ENCODE results near the gene TXN2. TPM values are rescaled to one million over a fixed set of nuclear protein-coding genes. Genes with fewer than 3 reads are reported as not detected.
"Not testable (repeated sequence)": the region's sequence is repeated elsewhere in the genome, so short reads cannot be mapped to it uniquely, and the experiment has no call there.

Gene TXN2
- total RNA-seq, 1 donor from 2014 or later, result 16.2 TPM

DNA sequence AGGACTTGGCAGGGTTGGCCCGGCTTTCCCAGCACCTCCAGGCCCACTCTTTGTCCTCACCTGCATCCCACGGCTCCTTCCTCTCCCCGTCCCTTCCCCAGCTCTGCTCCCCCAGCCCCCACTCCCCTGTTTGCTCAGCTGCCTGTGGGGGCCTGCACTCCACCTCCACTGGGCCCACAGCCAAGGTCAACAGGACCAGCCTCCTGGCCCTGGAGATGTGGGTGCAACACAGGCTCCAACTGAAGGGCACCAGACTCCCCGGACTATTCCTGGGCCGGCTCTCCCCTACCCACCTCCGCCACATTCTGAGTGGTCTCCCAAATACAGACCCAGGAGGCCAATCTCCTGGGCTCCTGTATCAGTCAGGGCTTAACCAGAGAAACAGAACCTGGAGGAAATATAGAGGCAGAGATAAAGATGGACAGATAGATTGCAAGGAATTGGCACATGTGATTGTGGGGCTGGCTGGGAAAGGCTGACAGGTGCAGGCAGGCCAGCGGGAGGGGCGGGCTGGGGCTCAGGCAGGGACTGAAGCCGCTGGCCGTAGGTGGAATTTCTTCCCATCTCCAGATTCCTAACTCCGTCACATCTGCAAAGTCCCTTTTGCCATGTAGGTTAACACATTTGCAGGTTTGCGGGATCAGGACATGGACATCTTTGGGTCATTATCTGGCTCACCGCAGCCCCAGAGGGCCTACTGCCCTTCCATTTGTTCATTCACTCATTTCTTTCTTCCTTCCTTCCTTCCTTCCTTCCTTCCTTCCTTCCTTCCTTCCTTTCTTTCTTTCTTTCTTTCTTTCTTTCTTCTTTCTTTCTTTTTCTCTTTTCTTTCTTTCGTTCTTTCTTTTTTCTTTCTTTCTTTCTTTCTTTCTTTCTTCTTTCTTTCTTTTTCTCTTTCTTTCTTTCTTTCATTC, 47.9 kb downstream of the TXN2 start:
- no peak overlapping the region for H3K27ac ChIP-seq
- H3K4me1 ChIP-seq, result no peaks in the 10 kb centered on the region
- H3K9me3 ChIP-seq, result no peaks in the 10 kb centered on the region
- H3K4me3 ChIP-seq, result no peak overlapping the region
- intact Hi-C loops (cut with DNase I), result no loop called here
- H3K36me3 ChIP-seq, result no peaks in the 10 kb centered on the region
- DNase-seq (ENCODE audit: low spot score in 2 of 2), result no peak
- no peaks in the 10 kb centered on the region for H3K27me3 ChIP-seq
- TF ChIP-seq, protein P1, sequence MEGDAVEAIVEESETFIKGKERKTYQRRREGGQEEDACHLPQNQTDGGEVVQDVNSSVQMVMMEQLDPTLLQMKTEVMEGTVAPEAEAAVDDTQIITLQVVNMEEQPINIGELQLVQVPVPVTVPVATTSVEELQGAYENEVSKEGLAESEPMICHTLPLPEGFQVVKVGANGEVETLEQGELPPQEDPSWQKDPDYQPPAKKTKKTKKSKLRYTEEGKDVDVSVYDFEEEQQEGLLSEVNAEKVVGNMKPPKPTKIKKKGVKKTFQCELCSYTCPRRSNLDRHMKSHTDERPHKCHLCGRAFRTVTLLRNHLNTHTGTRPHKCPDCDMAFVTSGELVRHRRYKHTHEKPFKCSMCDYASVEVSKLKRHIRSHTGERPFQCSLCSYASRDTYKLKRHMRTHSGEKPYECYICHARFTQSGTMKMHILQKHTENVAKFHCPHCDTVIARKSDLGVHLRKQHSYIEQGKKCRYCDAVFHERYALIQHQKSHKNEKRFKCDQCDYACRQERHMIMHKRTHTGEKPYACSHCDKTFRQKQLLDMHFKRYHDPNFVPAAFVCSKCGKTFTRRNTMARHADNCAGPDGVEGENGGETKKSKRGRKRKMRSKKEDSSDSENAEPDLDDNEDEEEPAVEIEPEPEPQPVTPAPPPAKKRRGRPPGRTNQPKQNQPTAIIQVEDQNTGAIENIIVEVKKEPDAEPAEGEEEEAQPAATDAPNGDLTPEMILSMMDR (IDR thresholded peaks at IDR 0.05), result no peak

GRCh38 chr22:36432592-36433317, 48.7 kb downstream of the TXN2 start:
- TF ChIP-seq, protein P1 (IDR thresholded peaks at IDR 0.05), result no peak
- Histone ChIP-seq H3K27me3 (no peaks in the 10 kb centered on the region), H3K27ac (no peak overlapping the region), H3K36me3 (no peaks in the 10 kb centered on the region), H3K4me3 (no peak overlapping the region), H3K9me3 (no peaks in the 10 kb centered on the region), H3K4me1 (no peaks in the 10 kb centered on the region)
- DNase-seq (ENCODE audit: low spot score in 2 of 2), result no peak
- intact Hi-C loops (cut with DNase I), result no loop called here

DNA sequence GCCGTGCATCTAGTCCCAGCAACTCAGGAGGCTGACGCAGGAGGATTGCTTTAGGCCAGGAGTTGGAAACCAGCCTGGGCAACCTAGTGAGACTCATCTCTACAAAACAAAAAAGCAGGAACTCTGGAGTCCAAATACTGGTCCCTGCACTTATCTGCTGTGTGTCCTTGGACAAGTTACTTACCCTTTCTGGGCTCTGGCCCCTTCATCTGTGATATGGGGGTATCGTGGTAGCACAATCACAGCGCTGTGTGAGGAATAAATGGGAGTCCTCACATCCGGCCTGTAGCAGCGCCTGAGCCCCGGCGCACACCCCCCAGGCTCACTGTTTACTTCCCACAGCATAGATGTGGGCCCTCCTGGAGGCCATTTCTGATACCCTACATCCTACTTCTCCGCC, 49.5 kb downstream of the TXN2 start:
- intact Hi-C loops (cut with DNase I), result no loop called here
- H3K4me1 ChIP-seq, result no peaks in the 10 kb centered on the region
- no peak for DNase-seq (ENCODE audit: low spot score in 2 of 2)
- no peaks in the 10 kb centered on the region for H3K36me3 ChIP-seq
- TF ChIP-seq, protein P1 (IDR thresholded peaks at IDR 0.05), result no peak
- no peaks in the 10 kb centered on the region for H3K27me3 ChIP-seq
- H3K27ac ChIP-seq, result no peak overlapping the region
- no peaks in the 10 kb centered on the region for H3K9me3 ChIP-seq
- H3K4me3 ChIP-seq, result no peak overlapping the region

- Histone ChIP-seq H3K36me3 (no peaks in the 10 kb centered on the region), H3K27ac (no peak overlapping the region), H3K27me3 (no peaks in the 10 kb centered on the region), H3K4me1 (no peaks in the 10 kb centered on the region), H3K9me3 (no peaks in the 10 kb centered on the region), H3K4me3 (no peak overlapping the region)
- no peak for DNase-seq (ENCODE audit: low spot score in 2 of 2)
- intact Hi-C loops (cut with DNase I), result no loop called here
- TF ChIP-seq, protein P1 (IDR thresholded peaks at IDR 0.05), result no peak
These were observed 50.6 kb downstream of the TXN2 start for GRCh38 chr22:36430863-36431262.

DNA sequence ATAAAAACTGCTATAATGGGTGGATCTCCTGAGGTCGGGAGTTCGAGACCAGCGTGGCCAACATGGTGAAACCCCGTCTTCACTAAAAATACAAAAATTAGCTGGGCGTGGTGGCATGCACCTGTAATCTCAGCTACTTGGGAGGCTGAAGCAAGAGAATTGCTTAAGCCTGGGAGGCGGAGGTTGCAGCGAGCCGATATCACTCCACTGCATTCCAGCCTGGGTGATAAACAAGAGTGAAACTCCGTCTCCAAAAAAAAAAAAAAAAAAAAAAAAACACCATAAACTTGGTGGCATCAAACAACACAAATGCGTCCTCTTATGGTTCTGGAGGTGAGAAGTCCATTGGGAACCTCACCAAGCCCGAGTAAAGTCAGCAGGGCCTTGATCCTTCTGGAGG, 53.5 kb downstream of the TXN2 start:
- H3K27ac ChIP-seq; H3K9me3 ChIP-seq; H3K4me3 ChIP-seq; intact Hi-C loops (cut with DNase I); H3K4me1 ChIP-seq; H3K36me3 ChIP-seq; DNase-seq (ENCODE audit: low spot score in 2 of 2); H3K27me3 ChIP-seq: not testable (repeated sequence)

- TF ChIP-seq, protein P1 (IDR thresholded peaks at IDR 0.05), result no peak
- Histone ChIP-seq H3K4me3 (no peak overlapping the region), H3K27ac (no peak overlapping the region), H3K9me3 (no peaks in the 10 kb centered on the region), H3K27me3 (no peaks in the 10 kb centered on the region), H3K36me3 (no peaks in the 10 kb centered on the region), H3K4me1 (no peaks in the 10 kb centered on the region)
- DNase-seq (ENCODE audit: low spot score in 2 of 2), result no peak
- intact Hi-C loops (cut with DNase I), result no loop called here
These were observed 55.4 kb downstream of the TXN2 start for GRCh38 chr22:36425977-36426523.

Measured in ascending aorta (tissue), 2 donors.